ENCODE data around the gene PPP2R1B. TPM values are rescaled to one million over a fixed set of nuclear protein-coding genes. Genes with fewer than 3 reads are reported as not detected.
A peak's percentile ranks its signal among the peaks of the same experiment; 100 is the strongest.

PPP2R1B gene
- total RNA-seq (10 to 100 TPM in 2 of 4 donors, 1 to 10 TPM in 2; 9.6 to 19.7 (median 10.3) TPM), polyA plus RNA-seq (5.7 TPM)
- long read RNA-seq, donor 1, full-length matches to known transcripts, result 12 of 13 reads
- long read RNA-seq, donor 1, partial matches to known transcripts, result 1 of 13 reads
- long read RNA-seq, donor 1, other reads (novel, unspliced or antisense), result 0 of 13 reads
- long read RNA-seq, donor 2, full-length matches to known transcripts, result 4 of 4 reads
- long read RNA-seq, donor 2, partial matches to known transcripts, result 0 of 4 reads
- long read RNA-seq, donor 2, other reads (novel, unspliced or antisense), result 0 of 4 reads
- long read RNA-seq, donor 3, full-length matches to known transcripts, result 26 of 38 reads
- long read RNA-seq, donor 3, partial matches to known transcripts, result 3 of 38 reads
- long read RNA-seq, donor 3, other reads (novel, unspliced or antisense), result 9 of 38 reads
- long read RNA-seq, donor 4, partial matches to known transcripts, result 0 of 1 reads
- long read RNA-seq, donor 4, other reads (novel, unspliced or antisense), result 1 of 1 reads

- H3K4me1 ChIP-seq (ENCODE audit: control insufficient read depth, insufficient read depth, low read length), result peaks cover 2% of the 10 kb centered on the region
- peak within 1 kb of the TSS; percentile 98 for H3K4me3 ChIP-seq (ENCODE audit: low read length)
- WGBS, result under 1% methylated on average over 61 of the region's 61 CpGs
- ATAC-seq (peak; percentile 98), DNase-seq (peak; percentile 73 to 89 (median 86))
- H3K27ac ChIP-seq (ENCODE audit: low read length), result peak within 1 kb of the TSS; percentile 90
- no peaks in the 10 kb centered on the region for H3K9me3 ChIP-seq (ENCODE audit: control insufficient read depth, low read length)
- H3K27me3 ChIP-seq (ENCODE audit: control insufficient read depth, insufficient read depth), result no peaks in the 10 kb centered on the region
- intact Hi-C loops (cut with DNase I), result no loop called here
Observed at GRCh38 chr11:111765984-111766833, at the start of gene PPP2R1B. Gene PPP2R1B, minus strand, starts transcription at chr11:111766389. Its CDS starts 28 bp downstream, at chr11:111766361.

GRCh38 chr11:111815489-111815888 is 49.3 kb upstream of the PPP2R1B start:
- ATAC-seq (no peak), DNase-seq (no peak)
- no peak overlapping the region for H3K4me3 ChIP-seq (ENCODE audit: low read length)
- intact Hi-C loops (cut with DNase I), result no loop called here
- H3K27ac ChIP-seq (ENCODE audit: low read length), result no peak overlapping the region
- peaks cover 3% of the 10 kb centered on the region for H3K4me1 ChIP-seq (ENCODE audit: control insufficient read depth, insufficient read depth, low read length)
- 96% methylated on average over 1 of the region's 1 CpG for WGBS
- H3K9me3 ChIP-seq (ENCODE audit: control insufficient read depth, low read length), result no peaks in the 10 kb centered on the region
- H3K27me3 ChIP-seq (ENCODE audit: control insufficient read depth, insufficient read depth), result no peaks in the 10 kb centered on the region

GRCh38 chr11:111814557-111815320 is 48.5 kb upstream of the PPP2R1B start:
- no peak for DNase-seq
- intact Hi-C loops (cut with DNase I), result no loop called here
- Histone ChIP-seq H3K27ac (ENCODE audit: low read length) (no peak overlapping the region), H3K4me3 (ENCODE audit: low read length) (no peak overlapping the region), H3K4me1 (ENCODE audit: control insufficient read depth, insufficient read depth, low read length) (no peaks in the 10 kb centered on the region), H3K27me3 (ENCODE audit: control insufficient read depth, insufficient read depth) (no peaks in the 10 kb centered on the region), H3K9me3 (ENCODE audit: control insufficient read depth, low read length) (no peaks in the 10 kb centered on the region)
- WGBS, result 75% methylated on average over 8 of the region's 8 CpGs
- ATAC-seq, result no peak

- intact Hi-C loops (cut with DNase I), result no loop called here
- Histone ChIP-seq H3K27me3 (ENCODE audit: control insufficient read depth, insufficient read depth) (no peaks in the 10 kb centered on the region), H3K27ac (ENCODE audit: low read length) (no peak overlapping the region), H3K4me1 (ENCODE audit: control insufficient read depth, insufficient read depth, low read length) (no peaks in the 10 kb centered on the region), H3K9me3 (ENCODE audit: control insufficient read depth, low read length) (no peaks in the 10 kb centered on the region), H3K4me3 (ENCODE audit: low read length) (no peak overlapping the region)
- 84% methylated on average over 1 of the region's 1 CpG for WGBS
- no peak for ATAC-seq
- DNase-seq, result no peak
Observed at GRCh38 chr11:111814106-111814505, 47.9 kb upstream of the PPP2R1B start.

GRCh38 chr11:111812211-111812610 is 46.0 kb upstream of the PPP2R1B start:
- Histone ChIP-seq H3K27me3 (ENCODE audit: control insufficient read depth, insufficient read depth) (no peaks in the 10 kb centered on the region), H3K4me3 (ENCODE audit: low read length) (no peak overlapping the region), H3K4me1 (ENCODE audit: control insufficient read depth, insufficient read depth, low read length) (no peaks in the 10 kb centered on the region), H3K9me3 (ENCODE audit: control insufficient read depth, low read length) (no peaks in the 10 kb centered on the region), H3K27ac (ENCODE audit: low read length) (no peak overlapping the region)
- DNase-seq, result no peak
- intact Hi-C loops (cut with DNase I), result no loop called here
- ATAC-seq, result no peak
- WGBS, result over 99% methylated on average over 2 of the region's 2 CpGs

GRCh38 chr11:111811445-111811844 is 45.3 kb upstream of the PPP2R1B start:
- ATAC-seq, result no peak
- Histone ChIP-seq H3K27me3 (ENCODE audit: control insufficient read depth, insufficient read depth) (no peaks in the 10 kb centered on the region), H3K4me3 (ENCODE audit: low read length) (no peak overlapping the region), H3K4me1 (ENCODE audit: control insufficient read depth, insufficient read depth, low read length) (no peaks in the 10 kb centered on the region), H3K9me3 (ENCODE audit: control insufficient read depth, low read length) (no peaks in the 10 kb centered on the region), H3K27ac (ENCODE audit: low read length) (no peak overlapping the region)
- intact Hi-C loops (cut with DNase I), result no loop called here
- DNase-seq, result no peak
- 97% methylated on average over 2 of the region's 2 CpGs for WGBS

GRCh38 chr11:111808834-111809233 is 42.6 kb upstream of the PPP2R1B start:
- ATAC-seq (peak; percentile 76 to 81), DNase-seq (no peak)
- Histone ChIP-seq H3K4me3 (ENCODE audit: low read length) (no peak overlapping the region), H3K27ac (ENCODE audit: low read length) (peak overlapping the region; percentile 89), H3K4me1 (ENCODE audit: control insufficient read depth, insufficient read depth, low read length) (no peaks in the 10 kb centered on the region), H3K27me3 (ENCODE audit: control insufficient read depth, insufficient read depth) (no peaks in the 10 kb centered on the region), H3K9me3 (ENCODE audit: control insufficient read depth, low read length) (no peaks in the 10 kb centered on the region)
- intact Hi-C loops (cut with DNase I), result no loop called here
- WGBS, result 75% methylated on average over 2 of the region's 2 CpGs

GRCh38 chr11:111808063-111808588 is 41.9 kb upstream of the PPP2R1B start:
- no peaks in the 10 kb centered on the region for H3K9me3 ChIP-seq (ENCODE audit: control insufficient read depth, low read length)
- DNase-seq (no peak), ATAC-seq (no peak)
- peak overlapping the region; percentile 89 for H3K27ac ChIP-seq (ENCODE audit: low read length)
- H3K4me1 ChIP-seq (ENCODE audit: control insufficient read depth, insufficient read depth, low read length), result no peaks in the 10 kb centered on the region
- H3K27me3 ChIP-seq (ENCODE audit: control insufficient read depth, insufficient read depth), result no peaks in the 10 kb centered on the region
- intact Hi-C loops (cut with DNase I), result no loop called here
- WGBS, result 84% methylated on average over 2 of the region's 2 CpGs
- H3K4me3 ChIP-seq (ENCODE audit: low read length), result no peak overlapping the region

- no peaks in the 10 kb centered on the region for H3K4me1 ChIP-seq (ENCODE audit: control insufficient read depth, insufficient read depth, low read length)
- no peak overlapping the region for H3K4me3 ChIP-seq (ENCODE audit: low read length)
- 97% methylated on average over 1 of the region's 1 CpG for WGBS
- H3K27ac ChIP-seq (ENCODE audit: low read length), result peak overlapping the region; percentile 41
- H3K27me3 ChIP-seq (ENCODE audit: control insufficient read depth, insufficient read depth), result no peaks in the 10 kb centered on the region
- no peaks in the 10 kb centered on the region for H3K9me3 ChIP-seq (ENCODE audit: control insufficient read depth, low read length)
- intact Hi-C loops (cut with DNase I), result no loop called here
- ATAC-seq, result no peak
- DNase-seq, result no peak
Observed at GRCh38 chr11:111807076-111807475, 40.9 kb upstream of the PPP2R1B start.

- DNase-seq, result no peak
- ATAC-seq, result peak in 1 of 2 donors; percentile 45
- intact Hi-C loops (cut with DNase I), result no loop called here
- no peak overlapping the region for H3K27ac ChIP-seq (ENCODE audit: low read length)
- H3K27me3 ChIP-seq (ENCODE audit: control insufficient read depth, insufficient read depth), result no peaks in the 10 kb centered on the region
- no peak overlapping the region for H3K4me3 ChIP-seq (ENCODE audit: low read length)
- H3K9me3 ChIP-seq (ENCODE audit: control insufficient read depth, low read length), result no peaks in the 10 kb centered on the region
- WGBS, result 72% methylated on average over 2 of the region's 2 CpGs
- H3K4me1 ChIP-seq (ENCODE audit: control insufficient read depth, insufficient read depth, low read length), result peaks cover 2% of the 10 kb centered on the region
Observed at GRCh38 chr11:111801135-111801534, 34.9 kb upstream of the PPP2R1B start.

Data from right cardiac atrium (tissue), 5 donors.